Measurements from ENCODE around the gene PSG3.
"Not testable (repeated sequence)": the region's sequence is repeated elsewhere in the genome, so short reads cannot be mapped to it uniquely, and the experiment has no call there.

Gene PSG3

DNA sequence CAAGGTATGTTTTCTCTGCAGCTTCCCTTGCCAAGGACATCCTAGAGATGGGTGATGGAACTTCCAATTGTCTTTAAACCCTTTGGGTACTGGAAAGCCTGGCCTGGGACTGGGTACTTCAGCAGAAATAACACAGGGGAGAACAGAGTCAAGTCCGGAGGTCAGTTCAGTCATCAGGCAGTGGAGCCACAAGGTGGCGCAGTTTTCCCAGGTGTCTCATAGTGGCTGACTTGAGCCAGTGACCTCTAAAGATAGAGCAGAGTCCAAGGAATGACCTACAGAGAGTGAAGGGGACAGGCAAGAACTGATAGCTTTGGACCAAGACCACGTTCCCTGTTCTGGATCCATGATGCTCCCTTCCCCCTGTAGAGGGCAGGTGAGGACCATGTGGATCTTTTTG is 18.4 kb upstream of the PSG3 start:
- not testable (repeated sequence) for DNase-seq (ENCODE audit: low read depth); H3K4me3 ChIP-seq (replicated peaks; ENCODE audit: low read depth, low read length)
- TF ChIP-seq CTCF (IDR thresholded peaks at IDR 0.05; ENCODE audit: low read length, missing control alignments): peak; percentile 27

DNA sequence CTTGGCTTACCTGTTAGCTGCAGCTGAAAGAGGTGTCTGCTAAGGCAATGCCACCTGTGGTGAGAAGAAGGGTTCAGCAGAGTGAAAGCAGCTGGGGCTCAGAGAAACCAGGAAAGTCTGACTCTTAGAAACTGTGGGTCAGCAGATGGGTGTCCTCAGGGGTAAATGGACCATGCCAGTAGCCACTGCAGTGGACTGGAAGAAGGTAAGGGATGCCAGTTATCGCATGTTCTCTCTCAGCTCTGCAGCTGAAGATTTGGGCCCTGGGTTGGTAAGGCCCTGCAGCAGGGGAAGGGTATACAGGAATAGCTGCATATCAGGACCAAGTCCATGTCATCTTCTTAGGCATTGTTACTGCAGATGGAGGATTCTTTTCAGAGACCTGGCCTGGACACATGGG is 12.0 kb upstream of the PSG3 start:
- DNase-seq (ENCODE audit: low read depth); H3K4me3 ChIP-seq (replicated peaks; ENCODE audit: low read depth, low read length): not testable (repeated sequence)

- TF ChIP-seq CTCF (IDR thresholded peaks at IDR 0.05; ENCODE audit: low read length, missing control alignments): peak; percentile 40
- not testable (repeated sequence) for H3K4me3 ChIP-seq (replicated peaks; ENCODE audit: low read depth, low read length); DNase-seq (ENCODE audit: low read depth)
Measured at GRCh38 chr19:42741726-42742607, 1.7 kb upstream of the PSG3 start.

GRCh38 chr19:42737581-42738011 is 2.7 kb downstream of the PSG3 start:
- peak; percentile 27 for DNase-seq (ENCODE audit: low read depth)
- not testable (repeated sequence) for H3K4me3 ChIP-seq (replicated peaks; ENCODE audit: low read depth, low read length)

GRCh38 chr19:42728341-42728740 is 11.9 kb downstream of the PSG3 start:
- H3K4me3 ChIP-seq (replicated peaks; ENCODE audit: low read depth, low read length); DNase-seq (ENCODE audit: low read depth): not testable (repeated sequence)

DNA sequence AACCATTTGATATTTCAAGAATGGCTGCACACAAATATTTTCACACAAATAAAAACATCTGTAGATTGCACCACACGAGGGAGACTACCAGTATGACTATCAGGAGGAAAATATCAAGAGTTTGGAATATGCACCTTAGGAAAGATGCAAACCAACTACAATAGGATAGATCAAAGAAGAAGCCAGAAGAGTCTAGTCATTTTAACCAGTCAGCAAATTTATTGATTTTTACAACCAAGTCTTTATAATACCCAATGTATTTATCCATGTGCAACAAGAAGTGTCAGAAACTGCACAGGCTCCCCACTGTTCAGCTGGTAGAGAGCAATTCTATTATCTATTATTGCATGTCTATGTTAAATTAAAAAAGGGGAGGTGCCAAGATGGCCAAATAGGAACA is 26.3 kb downstream of the PSG3 start:
- not testable (repeated sequence) for H3K4me3 ChIP-seq (replicated peaks; ENCODE audit: low read depth, low read length); DNase-seq (ENCODE audit: low read depth)

- H3K4me3 ChIP-seq (replicated peaks; ENCODE audit: low read depth, low read length); DNase-seq (ENCODE audit: low read depth): not testable (repeated sequence)
Measured at GRCh38 chr19:42712753-42713152, 27.5 kb downstream of the PSG3 start.

GRCh38 chr19:42710986-42711385 is 29.3 kb downstream of the PSG3 start:
- H3K4me3 ChIP-seq (replicated peaks; ENCODE audit: low read depth, low read length); DNase-seq (ENCODE audit: low read depth): not testable (repeated sequence)

- no peak for TF ChIP-seq CTCF (IDR thresholded peaks at IDR 0.05; ENCODE audit: low read length, missing control alignments)
- no peak overlapping the region for H3K4me3 ChIP-seq (replicated peaks; ENCODE audit: low read depth, low read length)
- no peak for DNase-seq (ENCODE audit: low read depth)
Measured at GRCh38 chr19:42697884-42698283, 42.4 kb downstream of the PSG3 start.

DNA sequence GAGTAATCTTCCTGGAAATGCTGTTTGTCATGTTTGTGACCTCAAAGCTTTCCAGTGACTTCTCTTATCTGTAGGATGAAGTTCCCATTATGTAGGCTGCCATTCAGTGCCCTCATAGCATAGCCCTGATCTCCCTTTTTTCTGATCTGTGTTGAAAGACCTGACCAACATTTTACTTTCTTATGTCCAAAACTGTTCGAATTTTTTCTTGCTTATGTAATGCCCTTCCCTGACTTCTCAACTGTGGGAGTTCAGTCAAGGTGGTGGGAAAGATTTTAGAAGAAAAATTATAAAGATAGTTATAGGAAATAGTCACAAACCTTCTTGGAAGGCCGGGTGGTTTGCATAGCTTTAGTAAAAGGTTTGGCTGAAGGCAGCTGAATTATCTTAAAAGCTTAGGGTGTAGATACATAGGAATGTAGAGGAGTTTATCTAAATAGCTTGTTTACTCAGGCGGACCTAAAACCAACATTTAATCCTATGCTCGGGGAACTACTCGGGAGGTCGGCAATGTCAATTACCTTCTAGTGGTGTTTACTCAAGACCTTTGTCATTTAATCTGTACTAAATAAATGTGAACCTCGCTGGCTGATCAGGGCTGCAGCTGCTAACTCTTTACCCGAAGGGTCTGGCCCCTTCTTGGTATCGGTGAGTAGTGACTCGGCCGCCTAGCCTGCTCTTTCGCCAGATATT is 44.3 kb downstream of the PSG3 start:
- H3K4me3 ChIP-seq (replicated peaks; ENCODE audit: low read depth, low read length): no peak overlapping the region
- TF ChIP-seq CTCF (IDR thresholded peaks at IDR 0.05; ENCODE audit: low read length, missing control alignments): no peak
- no peak for DNase-seq (ENCODE audit: low read depth)

Data from fibroblast of pulmonary artery (primary cell).